GM12892 (cell line): Measurements from ENCODE around the gene NAA80.

Source experiments
- POLR2A ChIP-seq: IDR thresholded peaks from 2 replicates; pipeline ENCODE4 v1.6.1; 2011; ENCODE audit warnings: low read depth, low read length, control low read depth
- TAF1 ChIP-seq: IDR thresholded peaks from 2 replicates; pipeline ENCODE4 v1.6.1; 2011; ENCODE audit warnings: low read depth, mild to moderate bottlenecking, control low read depth, low read length, borderline replicate concordance

DNA sequence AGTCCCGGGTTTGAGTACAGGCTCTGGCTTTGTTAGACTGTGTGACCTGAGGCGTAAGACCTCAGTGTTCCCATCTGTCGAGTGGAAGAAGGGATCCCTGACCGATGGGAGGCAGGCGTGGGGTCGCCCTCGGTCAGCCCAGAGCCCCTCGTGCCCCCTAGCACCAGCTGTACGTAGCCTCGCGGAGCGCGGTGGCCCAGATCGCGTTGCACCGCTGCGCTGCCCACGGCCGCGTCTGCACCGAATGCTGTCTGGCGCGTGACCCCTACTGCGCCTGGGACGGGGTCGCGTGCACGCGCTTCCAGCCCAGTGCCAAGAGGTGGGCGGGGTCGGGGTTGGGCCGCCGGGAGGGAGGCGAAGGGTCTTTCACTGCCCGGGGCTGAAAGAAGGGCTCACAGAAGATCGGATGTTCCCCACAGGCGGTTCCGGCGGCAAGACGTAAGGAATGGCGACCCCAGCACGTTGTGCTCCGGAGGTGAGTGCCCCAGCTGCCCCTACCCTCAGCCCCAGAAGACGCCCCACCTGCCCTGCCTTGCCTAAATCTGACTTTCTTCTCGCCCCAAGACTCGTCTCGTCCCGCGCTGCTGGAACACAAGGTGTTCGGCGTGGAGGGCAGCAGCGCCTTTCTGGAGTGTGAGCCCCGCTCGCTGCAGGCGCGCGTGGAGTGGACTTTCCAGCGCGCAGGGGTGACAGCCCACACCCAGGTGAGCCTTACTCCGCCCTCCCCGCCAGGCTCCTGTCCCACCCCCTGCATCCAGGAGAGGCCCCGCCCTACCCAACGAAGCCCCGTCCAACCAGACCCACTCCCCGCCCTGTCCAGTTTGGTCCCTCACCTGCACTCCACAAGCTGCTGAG lies 23.8 kb downstream of the NAA80 start:
- TF ChIP-seq POLR2A, result no peak
- no peak for TF ChIP-seq TAF1
